SK-N-SH (cell line): ENCODE measurements around the gene ASTN2. TPM values are rescaled to one million over a fixed set of nuclear protein-coding genes. Genes with fewer than 3 reads are reported as not detected.

Experiments
- CTCF ChIA-PET: fragments of 300-600, 350-600 bp; formaldehyde crosslinking; extraction: SDS; loops from one replicate; lab custom pipeline; 2021; lab: Yijun Ruan, JAX
- POLR2A ChIA-PET: fragments of 350-600 bp; sonication (Branson Sonifier 250); formaldehyde crosslinking; extraction: SDS; loops from one replicate; lab custom pipeline; 2020; ENCODE audit warnings: antibody characterized with exemption, inconsistent platforms; lab: Yijun Ruan, JAX
- DNase-seq: peaks from one replicate; pipeline ENCODE4 v3.0.0; 2012
- H2AFZ ChIP-seq: fragments of 200-600 bp; sonication (generic); 2 replicates; pipeline ENCODE4 v1.8.1; 2016; ENCODE audit warnings: antibody characterized with exemption, mild to moderate bottlenecking, low read depth
- H3F3A ChIP-seq: fragments of 200-600 bp; sonication (generic); replicated peaks from 2 replicates; pipeline ENCODE3; 2016; ENCODE audit warnings: antibody characterized with exemption, mild to moderate bottlenecking; ENCODE audit not compliant: insufficient read depth
- H3K27ac ChIP-seq, 2 experiments: fragments of 200-500 bp in 1 of 2; fragments of 200-600 bp in 1 of 2; sonication (Bioruptor generic) in 1 of 2; sonication (generic), shearing (Covaris generic) in 1 of 2; 2 replicates each; pipeline versions ENCODE4 v1.5.1 to v1.6.1; 2014 to 2016; ENCODE audit warnings: low read depth in 2 of 2, inconsistent platforms in 1 of 2, low read length in 1 of 2, mild to moderate bottlenecking in 1 of 2, mixed read lengths in 1 of 2
- H3K27me3 ChIP-seq: fragments of 200-600 bp; sonication (generic), shearing (Covaris generic); 2 replicates; pipeline ENCODE4 v1.6.1; 2016; ENCODE audit warnings: mixed run types; ENCODE audit not compliant: insufficient read depth
- H3K36me3 ChIP-seq, 2 experiments: fragments of 200-500 bp in 1 of 2; fragments of 200-600 bp in 1 of 2; sonication (Bioruptor generic) in 1 of 2; sonication (generic) in 1 of 2; replicated peaks in 1 of 2; 2 replicates each; pipeline versions ENCODE3 to v1.5.1; 2014 to 2016; ENCODE audit warnings: low read length in 1 of 2, mild to moderate bottlenecking in 1 of 2; ENCODE audit not compliant: insufficient read depth in 2 of 2, control insufficient read depth in 1 of 2
- H3K4me1 ChIP-seq, 2 experiments: fragments of 200-500 bp in 1 of 2; fragments of 200-600 bp in 1 of 2; sonication (Bioruptor generic) in 1 of 2; sonication (generic), shearing (Covaris generic) in 1 of 2; 2 replicates each; pipeline versions ENCODE4 v1.5.1 to v1.6.1; 2014 to 2016; ENCODE audit warnings: low read depth in 1 of 2, low read length in 1 of 2, mixed run types in 1 of 2; ENCODE audit not compliant: insufficient read depth in 2 of 2, control insufficient read depth in 1 of 2
- H3K4me2 ChIP-seq: fragments of 200-600 bp; sonication (generic), shearing (Covaris generic); 2 replicates; pipeline ENCODE4 v1.6.1; 2017; ENCODE audit warnings: mixed run types
- H3K4me3 ChIP-seq, 2 experiments: fragments of 200-500 bp in 1 of 2; fragments of 200-600 bp in 1 of 2; sonication (Bioruptor generic) in 1 of 2; sonication (generic), shearing (Covaris generic) in 1 of 2; 2 replicates each; pipeline versions ENCODE4 v1.5.1 to v1.8.1; 2014 to 2016; ENCODE audit warnings: low read depth in 2 of 2, inconsistent platforms in 1 of 2, low read length in 1 of 2, mild to moderate bottlenecking in 1 of 2, mixed read lengths in 1 of 2, moderate library complexity in 1 of 2
- H3K79me2 ChIP-seq: fragments of 200-600 bp; sonication (generic); 2 replicates; pipeline ENCODE4 v1.8.1; 2017; ENCODE audit warnings: mild to moderate bottlenecking; ENCODE audit not compliant: insufficient read depth
- H3K9ac ChIP-seq: fragments of 200-600 bp; sonication (generic); 2 replicates; pipeline ENCODE4 v1.6.1; 2017; ENCODE audit warnings: mixed run types
- H3K9me2 ChIP-seq: fragments of 200-600 bp; sonication (generic); 2 replicates; pipeline ENCODE4 v1.6.1; 2017; ENCODE audit warnings: mixed run types
- H3K9me3 ChIP-seq: fragments of 200-600 bp; sonication (generic); 2 replicates; pipeline ENCODE4 v1.6.1; 2017; ENCODE audit warnings: mixed run types, mild to moderate bottlenecking, moderate library complexity
- H4K20me1 ChIP-seq: fragments of 200-600 bp; sonication (generic); 2 replicates; pipeline ENCODE4 v1.6.1; 2017; ENCODE audit warnings: mild to moderate bottlenecking, mixed run types; ENCODE audit not compliant: insufficient read depth
- CTCF ChIP-seq: fragments of 200-600 bp; sonication (generic); IDR thresholded peaks from 2 replicates; pipeline ENCODE4 v1.6.1; 2017; ENCODE audit warnings: antibody characterized with exemption, mild to moderate bottlenecking, moderate library complexity
- ELF1 ChIP-seq: IDR thresholded peaks from 2 replicates; pipeline ENCODE4 v1.4.0; 2012
- EP300 ChIP-seq, 2 experiments: IDR thresholded peaks; 2 replicates each; pipeline versions ENCODE4 v1.4.0 to v1.6.1; 2012; ENCODE audit warnings: borderline replicate concordance in 1 of 2, low read depth in 1 of 2, low read length in 1 of 2
- EZH2phosphoT487 ChIP-seq: fragments of 200-600 bp; sonication (generic); IDR thresholded peaks from 2 replicates; pipeline ENCODE4 v1.6.1; 2017; ENCODE audit warnings: low read depth, mixed run types, mild to moderate bottlenecking, antibody characterized with exemption, moderate library complexity, borderline replicate concordance
- FOSL2 ChIP-seq: IDR thresholded peaks from 2 replicates; pipeline ENCODE4 v1.4.0; 2012; ENCODE audit warnings: low read depth, mild to moderate bottlenecking, moderate library complexity, borderline replicate concordance
- FOXM1 ChIP-seq: IDR thresholded peaks from 2 replicates; pipeline ENCODE4 v1.4.0; 2012; ENCODE audit warnings: low read depth, mild to moderate bottlenecking
- IRF3 ChIP-seq: fragments of 150-350 bp; IDR thresholded peaks from 2 replicates; pipeline ENCODE4 v1.6.1; 2016; ENCODE audit warnings: mild to moderate bottlenecking, low read depth, low read length
- JUND ChIP-seq: IDR thresholded peaks from 2 replicates; pipeline ENCODE4 v1.4.0; 2012
- MAX ChIP-seq: IDR thresholded peaks from 2 replicates; pipeline ENCODE4 v1.4.0; 2012; ENCODE audit warnings: low read depth
- NRF1 ChIP-seq: IDR thresholded peaks from 2 replicates; pipeline ENCODE4 v1.6.1; 2012; ENCODE audit warnings: low read depth, mild to moderate bottlenecking, low read length
- PBX3 ChIP-seq: IDR thresholded peaks from 2 replicates; pipeline ENCODE4; 2012
- POLR2AphosphoS5 ChIP-seq: IDR thresholded peaks from 2 replicates; pipeline ENCODE4 v1.6.1; 2012; ENCODE audit warnings: low read depth, low read length
- RFX5 ChIP-seq: IDR thresholded peaks from 2 replicates; pipeline ENCODE4 v1.6.1; 2012; ENCODE audit warnings: mild to moderate bottlenecking, improper control_type of control experiment, low read length
- SIN3A ChIP-seq: IDR thresholded peaks from 2 replicates; pipeline ENCODE4 v1.6.1; 2012; ENCODE audit warnings: low read depth, mild to moderate bottlenecking, low read length, moderate library complexity, borderline replicate concordance
- YY1 ChIP-seq: IDR thresholded peaks from 2 replicates; pipeline ENCODE4 v1.4.0; 2012; ENCODE audit warnings: low read depth, mild to moderate bottlenecking
- WGBS: methylation state at CpG from one replicate; pipeline ENCODE4 v1.1.6; 2017; ENCODE audit warnings: low lambda C conversion rate; 5-methylcytosine and 5-hydroxymethylcytosine counted together
- polyA plus RNA-seq, 3 experiments: library from polyadenylated mRNA; depleted of rRNA; stranded (reverse); fragments of >200 nt; gene quantifications; 2 replicates each; pipeline ENCODE4 v1.2.3, GENCODE V29; 2012

Gene ASTN2
- polyA plus RNA-seq, 1 of the 3 experiments (the other 2 are of a cell fraction) = 6.6 TPM

- no peaks in the 10 kb centered on the region; the same call in 1 of the 2 replicates for H3K9me3 ChIP-seq
- H3F3A ChIP-seq = no peaks in the 10 kb centered on the region
- no peak overlapping the region for H3K4me2 ChIP-seq
- H3K27me3 ChIP-seq = no peaks in the 10 kb centered on the region
- ChIA-PET POLR2A (no interaction called here), CTCF (interaction anchor here (1.1 kb wide), 1 partner anchor 1076 kb away, joined by 4 read pairs; no protein-coding TSS in a partner anchor)
- no peak overlapping the region for H3K9ac ChIP-seq
- no peaks in the 10 kb centered on the region for H3K36me3 ChIP-seq
- H3K4me3 ChIP-seq = no peak overlapping the region
- H3K9me2 ChIP-seq = no peaks in the 10 kb centered on the region
- no peaks in the 10 kb centered on the region for H4K20me1 ChIP-seq
- DNase-seq = no peak
- TF ChIP-seq EP300 (IDR thresholded peaks at IDR 0.05; ENCODE audit: borderline replicate concordance in 1 of 2, low read depth in 1 of 2, low read length in 1 of 2) = no peak
- TF ChIP-seq PBX3 = no peak
- TF ChIP-seq NRF1 = no peak
- TF ChIP-seq MAX = no peak
- no peak for TF ChIP-seq FOXM1
- no peak for TF ChIP-seq IRF3
- no peak overlapping the region for H3K27ac ChIP-seq
- H3K4me1 ChIP-seq = no peaks in the 10 kb centered on the region
- WGBS = 94% methylated on average over 4 of the region's 4 CpGs
- no peak overlapping the region for H2AFZ ChIP-seq
- H3K79me2 ChIP-seq = no peaks in the 10 kb centered on the region
These were observed 745.7 kb downstream of the ASTN2 start for GRCh38 chr9:116668970-116669695.

- Histone ChIP-seq H3K9me3 (no peaks in the 10 kb centered on the region), H3F3A (no peaks in the 10 kb centered on the region), H4K20me1 (no peaks in the 10 kb centered on the region), H3K27ac (no peak overlapping the region), H3K9me2 (no peaks in the 10 kb centered on the region), H3K9ac (no peak overlapping the region), H3K79me2 (no peaks in the 10 kb centered on the region), H3K4me3 (no peak overlapping the region), H3K36me3 (no peaks in the 10 kb centered on the region), H2AFZ (no peak overlapping the region), H3K4me2 (no peak overlapping the region), H3K4me1 (no peaks in the 10 kb centered on the region; a peak in 1 of 4 replicates), H3K27me3 (no peaks in the 10 kb centered on the region)
- CTCF ChIA-PET = interaction anchor here (1.1 to 4.9 kb wide), 3 partner anchors 496 to 1070 kb away, joined by 3 to 23 read pairs (median 9); no protein-coding TSS in a partner anchor
- POLR2A ChIA-PET = no interaction called here
- 94% methylated on average over 1 of the region's 1 CpG for WGBS
- TF ChIP-seq EZH2phosphoT487 (no peak), YY1 (no peak), ELF1 (no peak), SIN3A (no peak), CTCF (no peak), FOXM1 (no peak), POLR2AphosphoS5 (no peak), NRF1 (no peak), RFX5 (no peak), JUND (no peak), FOSL2 (no peak), MAX (no peak)
- DNase-seq = no peak
These were observed 751.3 kb downstream of the ASTN2 start for GRCh38 chr9:116663581-116663980.
